Sigmoid colon (tissue), 4 donors: Measurements from ENCODE around the gene PEX7.

Experiments used
- EP300 ChIP-seq, 4 donors: sonication (generic); formaldehyde crosslinking; IDR thresholded peaks; one replicate each; pipeline ENCODE4 v1.6.1; 2017; ENCODE audit warnings: antibody characterized with exemption in 4 of 4
- TF ChIP-seq, protein P1 (sequence below), 4 experiments: fragments of 450-650 bp in 3 of 4; fragments of 200-600 bp in 1 of 4; IDR thresholded peaks; one replicate each; pipeline ENCODE4 v1.5.1; 2016 to 2019; ENCODE audit warnings: antibody characterized with exemption in 4 of 4, mild to moderate bottlenecking in 3 of 4, moderate library complexity in 2 of 4

DNA sequence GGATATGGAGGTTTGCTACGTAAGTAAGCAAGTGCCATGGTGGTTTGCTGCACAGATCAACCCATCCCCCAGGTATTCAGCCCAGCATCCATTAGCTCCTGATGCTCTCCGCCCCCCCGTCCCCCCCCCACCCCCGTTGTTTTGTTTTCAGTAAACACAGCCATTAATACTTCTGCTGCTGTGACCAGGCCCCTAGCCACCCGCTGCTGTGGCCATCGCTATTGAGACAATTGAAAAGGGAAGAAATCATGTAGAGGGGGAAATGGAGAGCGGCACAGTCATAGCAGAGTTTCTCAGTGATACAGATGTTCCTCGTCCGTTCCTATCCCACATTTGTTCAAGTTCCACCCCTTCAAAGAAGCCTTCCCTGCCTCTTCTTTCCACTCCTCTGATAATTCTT, 124.6 kb downstream of the PEX7 start:
- no peak for TF ChIP-seq EP300 (IDR thresholded peaks at IDR 0.05)
- TF ChIP-seq, protein P1, sequence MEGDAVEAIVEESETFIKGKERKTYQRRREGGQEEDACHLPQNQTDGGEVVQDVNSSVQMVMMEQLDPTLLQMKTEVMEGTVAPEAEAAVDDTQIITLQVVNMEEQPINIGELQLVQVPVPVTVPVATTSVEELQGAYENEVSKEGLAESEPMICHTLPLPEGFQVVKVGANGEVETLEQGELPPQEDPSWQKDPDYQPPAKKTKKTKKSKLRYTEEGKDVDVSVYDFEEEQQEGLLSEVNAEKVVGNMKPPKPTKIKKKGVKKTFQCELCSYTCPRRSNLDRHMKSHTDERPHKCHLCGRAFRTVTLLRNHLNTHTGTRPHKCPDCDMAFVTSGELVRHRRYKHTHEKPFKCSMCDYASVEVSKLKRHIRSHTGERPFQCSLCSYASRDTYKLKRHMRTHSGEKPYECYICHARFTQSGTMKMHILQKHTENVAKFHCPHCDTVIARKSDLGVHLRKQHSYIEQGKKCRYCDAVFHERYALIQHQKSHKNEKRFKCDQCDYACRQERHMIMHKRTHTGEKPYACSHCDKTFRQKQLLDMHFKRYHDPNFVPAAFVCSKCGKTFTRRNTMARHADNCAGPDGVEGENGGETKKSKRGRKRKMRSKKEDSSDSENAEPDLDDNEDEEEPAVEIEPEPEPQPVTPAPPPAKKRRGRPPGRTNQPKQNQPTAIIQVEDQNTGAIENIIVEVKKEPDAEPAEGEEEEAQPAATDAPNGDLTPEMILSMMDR (IDR thresholded peaks at IDR 0.05), result no peak
